BLaER1 (cell line): ENCODE results near the gene THUMPD2.

Experiments
- H3K27ac ChIP-seq: shearing (Covaris generic); formaldehyde crosslinking; 2 replicates; pipeline ENCODE4 v1.8.1; 2022
- H3K27me3 ChIP-seq: shearing (Covaris generic); formaldehyde crosslinking; 2 replicates; pipeline ENCODE4 v1.8.1; 2022
- H3K36me3 ChIP-seq: shearing (Covaris generic); formaldehyde crosslinking; 2 replicates; pipeline ENCODE4 v1.8.1; 2022
- H3K4me1 ChIP-seq: shearing (Covaris generic); formaldehyde crosslinking; 2 replicates; pipeline ENCODE4 v1.8.1; 2022
- H3K4me2 ChIP-seq: shearing (Covaris generic); formaldehyde crosslinking; 2 replicates; pipeline ENCODE4 v1.8.1; 2022
- H3K4me3 ChIP-seq: shearing (Covaris generic); formaldehyde crosslinking; 2 replicates; pipeline ENCODE4 v1.8.1; 2022
- H3K9ac ChIP-seq: shearing (Covaris generic); formaldehyde crosslinking; 2 replicates; pipeline ENCODE4 v1.8.1; 2022
- H3K9me3 ChIP-seq: shearing (Covaris generic); formaldehyde crosslinking; 2 replicates; pipeline ENCODE4 v1.8.1; 2022
- H4K20me1 ChIP-seq: shearing (Covaris generic); formaldehyde crosslinking; 2 replicates; pipeline ENCODE4 v1.8.1; 2022
- Cebpa-rat ChIP-seq: shearing (Covaris generic); IDR thresholded peaks from 2 replicates; pipeline ENCODE4 v1.8.1; 2022

Gene THUMPD2

DNA sequence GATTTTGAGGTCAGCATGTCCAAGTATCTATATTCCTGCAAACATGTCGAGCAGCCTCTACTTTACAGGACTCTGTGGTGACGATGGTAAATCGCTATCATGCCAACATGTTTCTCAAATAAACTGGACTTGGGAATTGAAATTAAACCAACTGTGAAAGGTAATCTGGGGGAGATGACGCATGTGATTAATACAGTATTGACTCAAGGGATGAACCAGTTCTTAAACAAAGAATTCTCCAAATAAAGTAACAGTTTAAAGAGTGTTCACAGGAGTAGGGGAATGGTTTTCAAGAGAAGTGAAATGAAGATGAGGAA, 54.3 kb downstream of the THUMPD2 start:
- TF ChIP-seq Cebpa-rat, result no peak
- H3K27ac ChIP-seq, result no peak overlapping the region
- H3K9ac ChIP-seq, result no peak overlapping the region

DNA sequence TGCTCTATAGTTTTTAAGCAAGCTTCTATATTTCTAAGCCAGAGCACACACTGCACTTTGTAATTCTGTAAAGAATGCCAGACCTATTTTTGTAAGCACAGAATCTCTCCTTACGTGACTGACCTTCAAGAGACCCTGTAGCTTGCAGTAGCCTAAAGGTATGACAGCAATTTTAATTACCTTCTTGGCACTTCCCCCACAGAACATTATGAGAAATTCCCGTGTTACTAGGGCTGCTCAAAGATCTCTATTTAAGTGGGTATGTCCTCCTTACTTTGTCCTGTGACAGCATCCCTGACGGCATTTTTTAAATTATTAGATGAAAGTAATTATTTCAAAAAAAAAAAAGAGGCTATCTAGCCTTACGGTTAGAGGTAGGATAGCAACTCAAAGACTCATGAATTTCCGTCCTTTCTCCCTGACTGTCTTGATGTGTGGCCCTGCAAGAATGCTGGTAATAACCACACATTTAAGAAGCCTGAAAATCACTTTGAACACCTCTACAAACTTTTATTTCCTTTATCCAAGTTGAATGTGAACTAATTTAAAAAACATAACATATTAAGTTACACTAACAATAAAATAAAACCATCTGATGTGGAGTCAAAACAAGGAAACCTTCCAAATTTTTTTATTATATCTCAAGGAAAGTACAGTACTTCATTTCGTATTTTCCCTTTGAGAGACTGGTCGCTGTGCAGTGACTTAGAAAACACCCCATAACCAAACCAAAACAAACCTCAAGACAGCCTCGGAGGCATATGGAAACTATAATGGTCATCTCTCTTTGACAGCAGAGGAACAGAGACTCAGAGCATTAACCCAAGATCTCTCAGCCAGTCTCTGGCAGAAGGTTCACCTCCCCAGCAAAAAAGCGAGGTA, 54.9 kb downstream of the THUMPD2 start:
- Histone ChIP-seq H3K27ac (no peak overlapping the region), H3K4me1 (peaks cover 13% of the 10 kb centered on the region)
- no peak for TF ChIP-seq Cebpa-rat

More for the DNA sequence above, 54.3 kb downstream of the THUMPD2 start:
- Histone ChIP-seq H3K4me3 (no peak overlapping the region), H4K20me1 (no peaks in the 10 kb centered on the region), H3K4me1 (peaks cover 13% of the 10 kb centered on the region), H3K9me3 (no peaks in the 10 kb centered on the region), H3K36me3 (0 out of 2 replicates have a peak, but pooled peaks cover 3% of the 10 kb centered on the region), H3K4me2 (no peak overlapping the region), H3K27me3 (no peaks in the 10 kb centered on the region)

DNA sequence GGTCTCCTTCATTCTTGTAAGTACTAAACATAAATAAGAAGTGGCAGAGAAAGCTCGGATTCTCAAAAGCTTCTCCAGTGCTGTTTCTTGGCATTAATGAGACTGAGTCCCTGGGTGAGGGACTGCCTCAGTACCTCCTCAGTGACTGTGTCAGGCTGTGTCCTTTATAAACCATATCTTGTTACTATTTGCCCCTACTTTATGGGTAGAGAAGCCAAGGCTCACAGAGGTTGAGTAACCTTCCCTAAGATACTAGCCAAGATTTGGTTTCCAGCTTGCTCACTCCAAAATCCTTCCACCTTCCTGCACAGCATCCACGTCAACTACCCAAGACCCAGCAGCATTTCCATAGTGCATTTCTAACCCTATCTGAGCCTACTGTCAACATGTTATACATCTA, 55.6 kb downstream of the THUMPD2 start:
- TF ChIP-seq Cebpa-rat, result no peak

More for the DNA sequence above, 54.9 kb downstream of the THUMPD2 start:
- no peak overlapping the region for H3K4me2 ChIP-seq
- no peaks in the 10 kb centered on the region for H3K9me3 ChIP-seq
- H3K27me3 ChIP-seq, result no peaks in the 10 kb centered on the region
- no peak overlapping the region for H3K9ac ChIP-seq
- no peak overlapping the region for H3K4me3 ChIP-seq
- H3K36me3 ChIP-seq, result no peaks in the 10 kb centered on the region
- H4K20me1 ChIP-seq, result no peaks in the 10 kb centered on the region

DNA sequence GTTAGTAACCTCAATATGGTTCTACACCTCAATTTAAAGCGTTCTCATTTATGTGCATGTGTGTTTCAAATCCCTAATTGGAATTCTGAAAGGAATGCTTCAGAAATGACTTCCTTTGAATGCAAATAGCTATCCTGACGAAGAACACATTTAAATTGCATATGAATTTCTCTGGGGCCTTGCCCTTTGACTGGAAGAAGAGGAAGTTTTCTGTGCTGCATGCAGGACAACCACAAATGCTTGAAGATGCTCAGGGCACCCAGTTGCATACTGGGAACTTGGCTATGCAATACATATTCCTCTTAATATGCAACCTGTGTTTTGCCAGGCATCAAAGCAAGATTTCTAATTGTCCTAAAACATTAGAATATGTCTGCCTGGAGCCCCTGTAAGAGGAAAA, 58.1 kb downstream of the THUMPD2 start:
- H3K9me3 ChIP-seq, result no peaks in the 10 kb centered on the region
- H3K4me3 ChIP-seq, result no peak overlapping the region
- no peak overlapping the region for H3K9ac ChIP-seq
- H3K27me3 ChIP-seq, result no peaks in the 10 kb centered on the region
- no peaks in the 10 kb centered on the region for H4K20me1 ChIP-seq
- no peak overlapping the region for H3K4me2 ChIP-seq
- no peaks in the 10 kb centered on the region for H3K36me3 ChIP-seq
- H3K27ac ChIP-seq, result no peak overlapping the region
- no peak for TF ChIP-seq Cebpa-rat
- H3K4me1 ChIP-seq, result no peaks in the 10 kb centered on the region

More for the DNA sequence above, 55.6 kb downstream of the THUMPD2 start:
- no peaks in the 10 kb centered on the region for H4K20me1 ChIP-seq
- H3K36me3 ChIP-seq, result no peaks in the 10 kb centered on the region
- H3K4me3 ChIP-seq, result no peak overlapping the region
- H3K27me3 ChIP-seq, result no peaks in the 10 kb centered on the region
- no peak overlapping the region for H3K27ac ChIP-seq
- no peak overlapping the region for H3K9ac ChIP-seq
- peaks cover 6% of the 10 kb centered on the region for H3K4me1 ChIP-seq
- H3K9me3 ChIP-seq, result no peaks in the 10 kb centered on the region
- no peak overlapping the region for H3K4me2 ChIP-seq

DNA sequence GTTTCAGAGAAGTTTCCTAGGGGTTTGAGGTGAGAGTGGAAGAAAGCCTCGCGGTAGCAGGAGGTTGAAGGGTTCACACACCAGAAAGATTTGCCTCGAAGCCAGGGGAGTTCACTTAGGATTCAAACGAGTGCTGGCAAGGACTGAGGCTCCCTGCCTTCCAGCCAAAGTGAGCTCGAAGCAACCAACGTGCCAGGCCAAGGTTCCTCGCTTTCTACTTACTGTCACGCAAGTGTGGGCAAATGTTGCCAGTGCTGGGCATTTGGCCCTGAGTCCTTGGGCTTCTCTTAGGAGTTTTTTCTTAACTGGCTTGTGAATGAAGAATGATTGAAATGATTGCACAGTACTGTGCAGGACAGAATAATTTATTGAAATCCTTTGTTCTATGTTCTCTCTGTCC, 59.7 kb downstream of the THUMPD2 start:
- Histone ChIP-seq H3K4me3 (no peak overlapping the region), H3K9ac (no peak overlapping the region), H3K4me1 (no peaks in the 10 kb centered on the region), H3K9me3 (no peaks in the 10 kb centered on the region), H3K4me2 (no peak overlapping the region), H3K36me3 (no peaks in the 10 kb centered on the region), H3K27me3 (no peaks in the 10 kb centered on the region), H4K20me1 (no peaks in the 10 kb centered on the region), H3K27ac (no peak overlapping the region)
- no peak for TF ChIP-seq Cebpa-rat

DNA sequence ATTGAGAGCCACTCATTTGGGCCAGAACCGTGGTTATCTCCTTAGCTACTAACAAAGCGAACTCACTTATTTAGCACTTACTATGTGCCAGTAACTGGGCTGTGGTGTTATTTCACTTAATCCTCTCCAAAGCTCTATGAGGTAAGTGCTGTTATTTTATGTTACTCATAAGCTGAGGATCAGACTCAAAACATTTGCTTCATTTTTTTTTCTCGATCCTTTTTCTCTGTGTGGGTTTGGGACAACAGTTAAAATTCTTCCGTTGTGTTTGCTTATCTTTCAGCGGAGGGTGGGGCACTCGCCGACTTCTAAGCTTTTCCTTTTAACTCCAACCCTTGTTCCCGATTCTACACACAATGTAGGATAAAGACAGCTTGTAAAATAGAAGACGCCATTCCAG, 60.6 kb downstream of the THUMPD2 start:
- no peak for TF ChIP-seq Cebpa-rat
- no peaks in the 10 kb centered on the region for H3K36me3 ChIP-seq
- H3K4me3 ChIP-seq, result no peak overlapping the region
- H3K9me3 ChIP-seq, result no peaks in the 10 kb centered on the region
- H3K4me1 ChIP-seq, result no peaks in the 10 kb centered on the region
- H4K20me1 ChIP-seq, result no peaks in the 10 kb centered on the region
- H3K27me3 ChIP-seq, result no peaks in the 10 kb centered on the region
- no peak overlapping the region for H3K27ac ChIP-seq
- no peak overlapping the region for H3K9ac ChIP-seq
- H3K4me2 ChIP-seq, result no peak overlapping the region

DNA sequence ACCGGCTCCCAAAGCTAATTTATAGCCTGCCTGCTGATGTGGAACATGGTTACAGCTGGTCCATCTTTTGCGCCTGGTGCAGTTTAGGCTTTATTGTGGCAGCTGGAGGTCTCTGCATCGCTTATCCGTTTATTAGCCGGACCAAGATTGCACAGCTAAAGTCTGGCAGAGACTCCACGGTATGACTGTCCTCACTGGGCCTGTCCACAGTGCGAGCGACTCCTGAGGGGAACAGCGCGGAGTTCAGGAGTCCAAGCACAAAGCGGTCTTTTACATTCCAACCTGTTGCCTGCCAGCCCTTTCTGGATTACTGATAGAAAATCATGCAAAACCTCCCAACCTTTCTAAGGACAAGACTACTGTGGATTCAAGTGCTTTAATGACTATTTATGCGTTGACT, 62.0 kb downstream of the THUMPD2 start:
- Histone ChIP-seq H3K36me3 (no peaks in the 10 kb centered on the region), H4K20me1 (no peaks in the 10 kb centered on the region), H3K4me1 (no peaks in the 10 kb centered on the region), H3K4me2 (no peak overlapping the region), H3K9me3 (no peaks in the 10 kb centered on the region), H3K9ac (no peak overlapping the region), H3K4me3 (no peak overlapping the region), H3K27ac (no peak overlapping the region), H3K27me3 (no peaks in the 10 kb centered on the region)
- no peak for TF ChIP-seq Cebpa-rat

DNA sequence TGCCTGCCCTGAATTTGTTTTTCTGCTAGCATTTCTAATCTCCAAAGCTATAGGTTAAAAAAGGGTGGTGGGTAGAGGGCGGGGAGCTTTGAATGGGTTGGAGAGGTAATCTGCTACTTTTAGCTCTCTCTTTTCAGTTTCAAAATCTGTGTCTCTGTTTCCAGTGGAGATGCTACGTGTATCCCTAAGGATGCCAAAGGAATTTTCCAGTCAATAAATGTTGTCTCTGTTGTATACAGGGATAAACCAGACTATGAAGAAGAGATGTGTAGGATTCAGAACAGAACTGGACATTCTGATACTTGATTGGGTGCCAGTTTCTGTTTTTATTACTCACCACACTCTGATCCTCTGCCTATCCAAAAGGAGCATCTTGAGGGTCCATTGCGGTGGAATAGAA, 63.2 kb downstream of the THUMPD2 start:
- no peak for TF ChIP-seq Cebpa-rat
- no peaks in the 10 kb centered on the region for H4K20me1 ChIP-seq
- no peak overlapping the region for H3K4me3 ChIP-seq
- no peaks in the 10 kb centered on the region for H3K36me3 ChIP-seq
- H3K9ac ChIP-seq, result no peak overlapping the region
- H3K9me3 ChIP-seq, result no peaks in the 10 kb centered on the region
- no peak overlapping the region for H3K27ac ChIP-seq
- no peaks in the 10 kb centered on the region for H3K4me1 ChIP-seq
- H3K27me3 ChIP-seq, result no peaks in the 10 kb centered on the region
- no peak overlapping the region for H3K4me2 ChIP-seq

DNA sequence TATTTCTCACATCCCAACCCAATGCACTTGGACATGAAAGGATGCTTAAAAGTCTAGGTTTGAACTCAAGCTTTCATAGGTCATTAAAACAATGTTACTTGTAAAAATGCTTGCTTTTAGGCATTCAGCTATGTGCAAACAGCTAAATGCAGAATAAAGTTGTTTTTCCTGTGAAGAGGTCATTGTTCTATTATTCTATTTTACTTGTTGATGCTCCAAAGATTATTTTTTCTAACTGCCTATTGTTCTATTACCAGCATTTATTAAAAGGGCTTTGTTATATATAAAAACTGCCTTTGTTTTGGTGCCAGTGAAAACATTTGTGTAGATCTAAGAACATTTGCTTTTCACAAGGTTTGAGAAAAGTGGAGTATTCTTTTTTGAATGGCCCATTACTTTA, 64.0 kb downstream of the THUMPD2 start:
- Histone ChIP-seq H3K4me2 (no peak overlapping the region), H3K4me3 (no peak overlapping the region), H3K27me3 (no peaks in the 10 kb centered on the region)

DNA sequence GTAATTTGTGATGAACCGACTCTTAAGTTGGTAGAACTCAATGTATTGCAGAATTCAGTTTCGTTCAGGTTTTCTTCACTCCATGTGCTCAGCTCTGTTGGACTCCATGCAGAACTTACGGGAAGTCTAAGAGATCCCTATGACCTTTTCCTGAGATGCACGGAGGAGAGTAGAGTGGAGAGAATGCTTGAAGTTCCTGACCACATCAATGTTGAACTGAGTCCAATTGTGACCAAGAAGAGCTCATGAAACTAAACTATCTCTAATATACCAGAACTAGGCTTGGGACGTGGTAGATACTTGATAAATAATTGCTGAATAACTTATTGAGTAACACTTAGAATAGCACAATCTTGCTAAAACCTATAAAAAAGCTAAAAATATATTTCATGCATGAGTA, 66.1 kb downstream of the THUMPD2 start:
- Histone ChIP-seq H3K36me3 (no peaks in the 10 kb centered on the region), H3K4me2 (no peak overlapping the region), H3K9ac (no peak overlapping the region), H3K4me1 (no peaks in the 10 kb centered on the region), H4K20me1 (no peaks in the 10 kb centered on the region), H3K27ac (no peak overlapping the region), H3K4me3 (no peak overlapping the region), H3K9me3 (0 out of 2 replicates have a peak, but pooled peaks cover 3% of the 10 kb centered on the region), H3K27me3 (no peaks in the 10 kb centered on the region)
- TF ChIP-seq Cebpa-rat, result no peak

More for the DNA sequence above, 64.0 kb downstream of the THUMPD2 start:
- Histone ChIP-seq H3K4me1 (no peaks in the 10 kb centered on the region), H3K9ac (no peak overlapping the region), H4K20me1 (no peaks in the 10 kb centered on the region), H3K9me3 (no peaks in the 10 kb centered on the region), H3K27ac (no peak overlapping the region), H3K36me3 (no peaks in the 10 kb centered on the region)
- no peak for TF ChIP-seq Cebpa-rat
